ENCODE data around the gene MOGAT2.

Gene MOGAT2

DNA sequence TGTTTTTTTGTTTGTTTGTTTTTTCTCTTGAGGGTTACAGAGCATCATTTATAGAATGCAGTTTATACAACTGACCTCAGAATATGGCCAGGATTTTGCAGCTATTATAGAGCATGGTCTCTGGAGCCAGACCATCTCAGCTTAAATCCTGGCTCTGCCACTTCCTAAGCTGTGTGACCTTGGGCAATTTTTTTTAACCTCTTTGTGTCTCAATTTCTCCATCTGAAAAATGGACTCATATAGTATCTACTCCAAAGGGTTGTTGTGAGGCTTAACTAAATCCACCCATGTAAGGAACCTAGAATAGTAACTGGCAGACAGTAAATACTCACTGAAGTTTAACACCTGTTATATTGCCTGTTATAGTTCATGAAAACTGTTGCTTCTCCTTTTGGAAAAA, 42.6 kb downstream of the MOGAT2 start:
- no peak overlapping the region for H3K4me3 ChIP-seq (ENCODE audit: low read depth, low read length)
- TF ChIP-seq, protein P1, sequence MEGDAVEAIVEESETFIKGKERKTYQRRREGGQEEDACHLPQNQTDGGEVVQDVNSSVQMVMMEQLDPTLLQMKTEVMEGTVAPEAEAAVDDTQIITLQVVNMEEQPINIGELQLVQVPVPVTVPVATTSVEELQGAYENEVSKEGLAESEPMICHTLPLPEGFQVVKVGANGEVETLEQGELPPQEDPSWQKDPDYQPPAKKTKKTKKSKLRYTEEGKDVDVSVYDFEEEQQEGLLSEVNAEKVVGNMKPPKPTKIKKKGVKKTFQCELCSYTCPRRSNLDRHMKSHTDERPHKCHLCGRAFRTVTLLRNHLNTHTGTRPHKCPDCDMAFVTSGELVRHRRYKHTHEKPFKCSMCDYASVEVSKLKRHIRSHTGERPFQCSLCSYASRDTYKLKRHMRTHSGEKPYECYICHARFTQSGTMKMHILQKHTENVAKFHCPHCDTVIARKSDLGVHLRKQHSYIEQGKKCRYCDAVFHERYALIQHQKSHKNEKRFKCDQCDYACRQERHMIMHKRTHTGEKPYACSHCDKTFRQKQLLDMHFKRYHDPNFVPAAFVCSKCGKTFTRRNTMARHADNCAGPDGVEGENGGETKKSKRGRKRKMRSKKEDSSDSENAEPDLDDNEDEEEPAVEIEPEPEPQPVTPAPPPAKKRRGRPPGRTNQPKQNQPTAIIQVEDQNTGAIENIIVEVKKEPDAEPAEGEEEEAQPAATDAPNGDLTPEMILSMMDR (conservative IDR thresholded peaks at IDR 0.05; ENCODE audit: low read depth, low read length): no peak
- DNase-seq (ENCODE audit: low read depth): no peak

DNA sequence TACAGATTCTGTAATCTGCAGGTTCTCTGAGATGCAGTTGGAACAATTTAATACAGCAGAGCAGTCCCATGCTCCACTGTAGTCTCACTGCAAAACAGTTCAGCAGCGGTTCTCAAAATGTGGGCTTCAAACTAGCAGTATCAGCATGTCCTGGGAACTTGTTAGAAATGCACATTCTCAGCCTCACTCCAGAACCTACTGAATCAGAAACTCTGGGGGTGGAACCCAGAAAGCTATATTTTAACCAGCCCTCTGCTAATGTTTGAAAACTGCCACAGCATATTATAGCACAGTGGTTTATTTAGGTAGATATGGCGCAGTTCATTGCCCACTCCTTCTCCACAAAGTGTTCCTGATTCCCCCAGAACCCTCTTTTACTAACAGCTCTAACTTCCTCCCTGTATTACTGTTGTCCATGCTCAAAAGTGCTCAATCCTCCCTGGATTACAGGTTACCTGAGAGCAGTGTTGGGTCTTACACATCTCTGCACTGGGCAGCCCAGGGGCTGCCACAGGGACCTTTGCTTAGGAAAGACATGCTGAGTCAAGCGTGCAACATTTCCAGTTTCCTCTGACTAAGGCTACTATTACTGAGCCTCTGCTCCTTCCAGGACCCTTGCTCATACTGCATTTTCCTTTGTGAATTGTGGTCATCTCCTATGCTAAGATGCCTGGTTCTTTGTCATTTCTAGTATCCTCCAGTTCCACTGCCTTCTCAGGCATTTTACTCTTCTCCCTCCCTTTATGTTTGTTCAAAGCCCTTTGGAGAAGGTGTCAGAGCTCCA, 43.3 kb downstream of the MOGAT2 start:
- DNase-seq (ENCODE audit: low read depth): peak; percentile 61

DNA sequence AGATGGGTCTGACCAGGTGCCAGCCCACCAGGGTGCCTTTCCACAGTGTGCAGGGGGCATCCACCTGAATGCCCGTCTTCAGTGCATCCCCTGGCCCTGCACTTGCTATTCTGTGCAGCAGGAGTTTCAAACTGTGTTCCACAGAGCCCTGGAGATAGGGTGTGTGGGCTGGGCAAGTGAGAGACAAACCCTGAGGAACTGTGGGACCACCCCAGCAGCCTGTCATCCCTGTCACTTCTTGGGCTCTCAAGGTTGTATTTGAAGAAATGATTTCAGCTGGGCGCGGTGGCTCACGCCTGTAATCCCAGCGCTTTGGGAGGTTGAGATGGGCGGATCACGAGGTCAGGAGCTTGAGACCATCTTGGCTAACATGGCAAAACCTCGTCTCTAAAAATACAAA, 44.5 kb downstream of the MOGAT2 start:
- DNase-seq (ENCODE audit: low read depth): no peak
- H3K4me3 ChIP-seq (ENCODE audit: low read depth, low read length): no peak overlapping the region
- TF ChIP-seq, protein P1 (conservative IDR thresholded peaks at IDR 0.05; ENCODE audit: low read depth, low read length): no peak

More for the DNA sequence above, 43.3 kb downstream of the MOGAT2 start:
- H3K4me3 ChIP-seq (ENCODE audit: low read depth, low read length): no peak overlapping the region
- TF ChIP-seq, protein P1 (conservative IDR thresholded peaks at IDR 0.05; ENCODE audit: low read depth, low read length): no peak

DNA sequence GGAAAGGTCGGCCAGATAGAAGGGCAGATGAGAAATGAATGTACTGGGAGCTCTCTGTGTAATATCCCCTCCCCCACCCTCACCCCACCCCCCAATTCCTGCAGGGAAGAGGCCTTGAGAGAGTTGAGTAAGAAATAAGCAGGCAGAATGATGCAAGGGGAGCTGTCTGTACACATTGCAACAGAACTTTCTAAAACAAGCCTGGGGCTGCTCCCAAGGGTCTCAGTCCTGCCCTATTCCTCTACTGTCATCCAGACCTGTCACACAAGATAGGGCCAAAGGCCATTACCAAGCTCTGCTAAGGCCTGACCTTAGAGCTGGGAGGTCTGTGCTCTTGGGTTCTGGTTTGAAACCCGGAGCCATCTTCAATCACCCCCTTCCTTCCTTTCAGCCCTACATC, 45.2 kb downstream of the MOGAT2 start:
- peak; percentile 76 for DNase-seq (ENCODE audit: low read depth)
- no peak overlapping the region for H3K4me3 ChIP-seq (ENCODE audit: low read depth, low read length)
- TF ChIP-seq, protein P1 (conservative IDR thresholded peaks at IDR 0.05; ENCODE audit: low read depth, low read length): no peak

DNA sequence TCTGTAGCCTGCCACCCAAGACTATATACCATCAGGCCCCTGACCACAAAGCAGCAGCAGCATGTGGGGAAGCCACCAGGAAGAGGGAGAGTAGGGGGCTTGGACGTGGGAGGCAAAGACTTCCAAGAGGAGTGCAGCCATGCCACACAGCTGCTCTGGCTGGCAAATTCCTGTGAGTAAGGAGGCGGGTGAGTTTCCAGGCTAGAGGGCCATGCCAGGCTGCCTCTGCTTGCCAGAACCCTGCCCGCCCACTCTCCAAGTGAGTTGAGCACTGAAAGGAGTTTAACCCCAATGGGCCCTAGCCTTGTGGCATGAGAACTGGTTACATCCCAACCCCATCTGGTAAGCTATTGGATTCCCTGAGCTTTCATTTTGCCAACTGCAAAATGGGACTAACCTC, 46.2 kb downstream of the MOGAT2 start:
- TF ChIP-seq, protein P1 (conservative IDR thresholded peaks at IDR 0.05; ENCODE audit: low read depth, low read length): no peak
- no peak for DNase-seq (ENCODE audit: low read depth)
- H3K4me3 ChIP-seq (ENCODE audit: low read depth, low read length): no peak overlapping the region

DNA sequence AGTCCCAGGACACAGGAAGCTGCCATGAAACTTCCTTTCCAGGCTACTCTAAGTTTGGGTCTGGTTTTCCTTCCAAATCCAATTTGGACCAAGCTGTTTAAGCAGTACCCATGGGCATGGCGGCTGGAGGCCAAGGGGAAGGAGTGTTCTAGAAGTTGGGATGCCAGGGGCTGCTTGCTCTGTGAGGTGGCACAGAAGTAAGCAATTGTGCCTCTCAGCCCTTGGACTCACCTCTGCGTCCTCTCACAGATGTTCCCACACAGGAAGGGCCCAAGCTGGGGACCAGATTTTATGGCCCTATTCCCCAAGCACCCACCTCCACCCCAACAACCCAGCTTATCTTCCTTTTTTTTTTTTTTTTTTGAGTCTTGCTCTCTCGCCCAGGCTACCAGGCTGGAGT, 47.5 kb downstream of the MOGAT2 start:
- TF ChIP-seq, protein P1 (conservative IDR thresholded peaks at IDR 0.05; ENCODE audit: low read depth, low read length): no peak
- no peak overlapping the region for H3K4me3 ChIP-seq (ENCODE audit: low read depth, low read length)
- DNase-seq (ENCODE audit: low read depth): no peak
